HG02678 (cell line): ENCODE results near the gene C20orf204.

ENCODE experiments used
- ATAC-seq: cut with Tn5 transposase; IDR thresholded peaks from one replicate; pipeline ENCODE4 v1.9.1; 2021; ENCODE audit warnings: mild to moderate bottlenecking, moderate library complexity; ENCODE audit not compliant: unreplicated experiment

Gene C20orf204

DNA sequence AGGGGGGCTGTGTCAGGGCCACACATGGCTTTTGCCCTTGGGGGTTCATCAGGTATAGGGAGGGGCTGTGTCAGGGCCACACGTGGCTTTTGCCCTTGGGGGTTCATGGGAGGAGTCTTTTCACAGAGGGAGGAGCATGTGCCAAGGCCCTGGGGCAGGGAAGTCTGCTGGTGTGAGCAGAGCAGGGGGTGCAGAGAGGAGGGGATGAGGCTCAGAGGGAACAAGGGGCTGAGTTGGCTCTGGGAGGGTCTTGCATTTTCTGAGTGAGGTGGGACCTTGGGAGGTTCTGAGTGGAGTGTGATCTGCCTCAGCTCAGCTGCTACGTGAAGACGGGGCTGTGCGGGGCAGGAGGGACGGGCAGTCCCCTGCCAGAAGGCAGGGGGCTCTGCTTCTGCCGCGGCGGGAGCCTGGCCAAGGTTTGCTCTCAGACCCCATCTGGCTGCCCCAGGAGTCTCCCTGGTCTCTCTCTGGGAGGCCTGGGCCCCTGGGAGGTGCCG lies 19.5 kb downstream of the C20orf204 start:
- no peak for ATAC-seq

DNA sequence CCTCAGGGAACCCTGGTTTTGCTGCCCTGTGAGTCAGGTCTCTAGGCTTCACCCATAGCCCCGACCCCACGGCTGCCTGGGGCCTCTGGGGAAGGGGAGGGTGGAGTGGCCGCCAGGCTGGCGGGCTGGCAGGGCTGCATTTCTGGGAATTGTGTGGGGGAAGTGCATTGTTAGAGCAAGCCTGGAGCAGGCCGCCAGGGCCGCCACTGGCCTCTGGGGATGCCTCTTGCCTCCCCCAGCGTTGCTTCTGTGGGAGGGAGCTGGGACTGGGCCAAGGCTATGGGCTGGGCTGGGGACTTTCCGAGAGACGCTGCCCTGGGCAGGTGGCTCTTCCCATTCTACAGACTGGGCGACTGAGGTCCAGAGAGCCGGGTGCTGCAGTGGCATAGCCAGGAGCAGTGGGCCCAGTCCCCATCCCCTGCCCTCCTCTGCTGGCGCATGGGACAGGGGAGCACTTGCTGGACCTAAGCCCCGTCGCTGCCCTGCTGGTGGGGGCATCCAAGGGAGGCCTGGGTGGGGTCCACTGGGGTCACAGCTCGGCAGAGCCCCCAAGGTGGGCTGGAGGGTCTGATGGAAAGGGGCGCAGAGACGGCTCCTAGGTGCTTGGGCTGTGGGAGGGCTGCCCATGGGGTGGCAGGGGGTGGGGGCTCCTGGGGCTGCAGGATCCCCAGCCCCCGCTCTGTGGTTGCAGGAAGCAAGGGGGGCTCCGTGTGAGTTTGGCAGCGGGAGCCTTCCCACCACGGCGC lies 20.1 kb downstream of the C20orf204 start:
- no peak for ATAC-seq

GRCh38 chr20:64056639-64056888 lies 20.6 kb downstream of the C20orf204 start:
- no peak for ATAC-seq

- no peak for ATAC-seq
Observed at GRCh38 chr20:64056889-64057627, 21.1 kb downstream of the C20orf204 start.

DNA sequence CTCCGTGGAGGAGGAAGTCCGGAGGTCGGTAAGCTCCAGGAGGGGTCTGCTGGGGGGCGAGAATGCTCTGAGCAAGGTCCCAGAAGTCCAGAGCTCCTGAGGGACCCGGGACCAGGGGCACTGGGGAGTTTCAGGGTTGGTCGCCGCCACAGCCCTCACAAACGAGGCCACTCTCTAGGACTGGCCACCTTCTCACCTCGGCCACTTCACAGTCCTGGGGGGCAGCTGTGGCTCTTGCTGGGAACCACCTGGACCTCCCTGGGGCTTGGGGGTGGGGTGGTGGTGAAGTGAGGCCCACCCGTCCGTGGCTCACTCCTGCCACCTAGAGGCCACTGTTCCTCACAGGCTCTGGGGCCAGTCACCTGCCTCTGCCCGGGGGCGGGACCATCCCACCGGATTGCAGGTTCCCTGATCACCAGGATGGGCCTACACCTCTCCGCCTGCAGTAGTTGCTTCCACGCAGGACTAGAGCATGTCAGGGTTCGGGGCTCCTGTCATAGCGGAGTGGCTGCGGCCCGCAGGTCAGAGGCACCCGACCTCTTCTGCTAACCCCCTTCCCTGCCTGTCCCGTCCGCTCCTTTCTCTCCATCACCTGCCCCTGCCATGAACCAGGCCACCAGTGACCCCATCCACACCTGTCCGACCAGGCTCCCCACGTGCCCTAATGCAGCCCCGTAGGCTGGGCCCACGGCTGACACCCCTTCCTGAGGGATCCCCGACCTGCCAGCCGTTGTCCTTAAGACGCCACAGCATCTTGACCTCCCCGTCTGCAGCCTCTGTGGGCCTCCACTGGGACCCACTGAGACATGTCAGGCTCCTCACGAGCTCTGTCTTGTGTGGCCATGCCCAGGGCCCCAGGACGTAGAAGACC lies 21.9 kb downstream of the C20orf204 start:
- ATAC-seq, result no peak

DNA sequence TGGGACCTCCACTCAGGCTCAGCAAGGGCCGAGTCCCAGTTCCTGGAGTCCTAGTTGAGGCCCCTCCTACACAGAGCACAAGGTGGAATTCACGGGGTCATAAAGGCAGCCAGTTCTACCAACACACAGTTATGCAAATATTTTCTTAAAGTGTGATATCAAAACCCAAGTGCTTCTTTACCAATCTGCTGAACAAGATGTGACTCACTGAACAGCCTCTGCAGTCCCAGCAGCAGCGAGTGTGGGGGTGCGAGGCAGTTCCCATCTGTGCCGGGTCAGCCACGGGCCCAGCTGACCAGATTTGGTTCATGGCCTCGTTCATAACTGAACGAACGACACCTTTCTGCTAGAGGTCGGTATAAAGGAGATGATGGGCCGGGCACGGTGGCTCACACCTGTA lies 22.6 kb downstream of the C20orf204 start:
- ATAC-seq, result no peak

DNA sequence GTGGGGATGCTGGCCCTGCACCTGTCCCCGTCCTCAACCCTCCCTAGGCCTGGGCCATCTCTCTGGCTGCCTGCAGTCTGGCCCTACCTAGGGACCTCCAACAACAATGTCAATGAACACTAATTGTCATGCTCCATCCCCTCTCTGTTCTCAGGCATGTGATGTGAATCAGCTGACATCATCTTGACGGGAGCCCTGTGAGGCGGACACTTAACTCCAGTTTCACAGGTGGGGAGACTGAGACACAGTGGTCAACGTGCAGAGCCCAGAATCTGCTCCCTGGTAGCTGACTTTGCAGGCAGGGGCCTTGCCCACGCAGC lies 26.3 kb downstream of the C20orf204 start:
- no peak for ATAC-seq

DNA sequence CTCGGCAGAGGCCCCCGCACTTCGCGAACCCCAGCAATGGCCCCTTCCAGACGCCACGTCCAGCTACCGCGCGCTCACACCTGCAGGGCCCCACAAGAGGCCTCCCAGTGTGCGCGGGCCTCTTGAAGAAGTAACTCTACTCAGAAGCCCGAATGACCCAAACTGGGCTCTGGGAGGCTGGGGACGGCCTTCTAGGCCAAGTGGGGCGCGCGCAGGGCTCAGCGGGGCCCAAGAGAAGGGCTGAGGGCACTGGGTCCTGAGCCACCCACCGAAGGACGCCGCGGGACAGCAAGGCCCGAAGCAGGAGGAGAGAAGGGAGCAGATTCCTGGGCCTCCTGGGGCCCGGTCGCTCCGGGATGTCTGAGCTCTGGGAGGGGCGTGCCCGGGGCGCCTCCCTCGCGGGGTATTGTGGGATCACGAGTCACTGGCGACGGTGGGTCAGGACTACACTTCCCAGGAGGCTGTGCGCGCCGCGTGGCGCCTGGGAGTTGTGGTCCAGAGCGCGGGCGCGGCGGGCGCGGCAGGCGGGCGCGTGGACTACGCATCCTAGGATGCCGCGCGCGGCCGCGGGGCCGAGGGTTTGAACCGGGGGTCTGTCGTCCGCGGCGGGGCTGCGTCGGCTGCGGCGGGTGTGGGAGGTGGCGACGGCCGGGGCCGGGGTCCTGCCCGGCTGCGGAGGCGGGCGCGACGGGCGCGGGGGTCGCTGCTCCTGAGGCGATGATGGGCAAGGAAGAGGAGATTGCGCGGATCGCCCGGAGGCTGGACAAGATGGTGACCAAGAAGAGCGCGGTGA lies 26.8 kb downstream of the C20orf204 start, which contains the start of gene TCEA2:
Gene TCEA2 (plus strand): TSS at position 603 of the 793 bp plus-strand sequence. CDS start 115 bp downstream, at position 718.
- peak; percentile 87 for ATAC-seq

- no peak for ATAC-seq
Observed at GRCh38 chr20:64063389-64064144, 27.6 kb downstream of the C20orf204 start.

DNA sequence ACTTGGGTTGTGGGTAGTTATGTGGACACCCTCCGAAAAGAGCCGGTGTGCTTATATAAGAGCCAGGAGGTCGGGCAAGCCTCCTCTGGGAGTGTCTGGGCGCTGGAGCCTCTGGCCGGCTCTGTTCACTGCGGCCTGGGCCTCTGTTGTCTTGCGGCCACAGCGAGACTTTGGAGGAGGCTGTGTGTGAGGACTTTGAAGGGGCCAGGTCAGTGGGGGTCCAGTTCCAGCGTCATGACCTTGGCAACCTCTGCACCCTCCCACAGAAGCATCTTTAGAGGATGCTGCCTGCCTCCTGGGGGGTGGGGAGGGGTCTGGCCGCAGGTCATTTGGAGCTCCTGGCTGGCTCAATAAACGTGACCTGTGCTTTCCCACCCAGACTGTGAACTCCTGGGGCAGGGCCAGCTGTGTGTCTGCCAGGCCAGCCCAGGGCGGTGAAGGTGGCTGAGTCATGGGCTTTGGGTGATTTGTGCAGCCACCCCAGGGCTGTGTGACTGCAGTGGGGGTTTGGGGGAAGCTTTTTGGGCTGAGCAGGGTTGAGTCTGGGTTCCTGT lies 28.2 kb downstream of the C20orf204 start:
- ATAC-seq, result no peak

DNA sequence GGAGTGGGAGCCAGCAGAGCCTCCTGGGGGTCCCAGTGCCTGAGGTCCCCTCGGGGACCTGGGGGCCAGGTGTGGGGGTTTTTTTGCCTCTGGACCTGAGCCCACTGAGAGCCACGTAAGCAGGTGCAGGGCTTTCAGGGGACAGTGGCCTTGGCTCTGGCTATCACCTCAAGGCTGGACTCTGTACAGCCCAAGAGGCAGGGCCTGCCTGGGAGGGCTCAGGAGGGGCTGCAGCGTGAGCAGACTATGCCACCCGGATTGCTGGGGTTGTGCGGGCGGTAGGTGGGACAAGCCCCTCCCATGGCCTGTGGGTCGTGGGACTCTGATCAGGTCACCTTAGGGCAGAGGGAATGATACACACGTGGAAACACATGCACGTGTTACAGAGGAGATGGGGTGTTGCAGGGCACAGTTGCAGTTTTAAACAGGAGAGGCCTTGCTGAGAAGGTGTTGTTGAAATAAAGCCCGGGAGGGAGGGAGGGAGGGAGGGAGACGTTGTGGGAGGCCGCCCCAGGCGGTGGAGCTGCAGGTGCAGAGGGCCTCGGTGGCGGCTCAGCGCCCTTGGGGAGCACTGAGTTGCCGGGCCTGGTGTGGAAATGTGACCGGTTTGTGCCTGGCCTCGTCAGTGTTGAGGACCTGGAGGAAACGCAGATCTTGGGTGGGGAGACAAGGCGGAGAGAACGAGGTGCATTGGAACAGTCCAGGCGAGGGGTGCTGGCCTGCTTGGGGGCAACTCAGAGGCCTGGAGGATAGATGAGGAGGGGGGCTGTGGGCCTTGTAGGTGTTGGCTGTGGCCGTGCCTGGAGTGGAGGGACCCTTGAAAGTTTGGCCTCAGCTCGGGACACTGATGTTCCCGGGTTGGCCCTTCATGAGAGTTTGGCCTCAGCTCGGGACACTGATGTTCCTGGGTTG lies 29.3 kb downstream of the C20orf204 start:
- ATAC-seq, result no peak

DNA sequence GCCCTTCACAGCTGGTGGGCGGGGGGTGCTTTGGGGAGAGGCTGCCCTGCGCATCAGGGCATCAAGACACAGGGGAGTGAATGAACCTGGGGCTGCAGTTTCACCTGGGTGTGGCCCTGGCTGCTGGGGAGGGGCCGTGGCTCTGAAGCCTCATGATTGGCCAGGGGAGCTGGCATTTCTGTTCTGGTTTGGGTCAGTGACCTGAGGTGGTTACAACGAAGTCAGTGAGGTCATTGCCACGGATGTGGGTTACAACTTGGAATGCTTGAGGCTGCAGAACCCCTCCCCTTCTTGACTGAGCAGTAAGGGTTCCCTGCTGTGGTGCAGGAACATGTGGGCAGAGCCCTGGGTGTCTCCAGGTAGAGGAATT lies 30.0 kb downstream of the C20orf204 start:
- ATAC-seq, result no peak

DNA sequence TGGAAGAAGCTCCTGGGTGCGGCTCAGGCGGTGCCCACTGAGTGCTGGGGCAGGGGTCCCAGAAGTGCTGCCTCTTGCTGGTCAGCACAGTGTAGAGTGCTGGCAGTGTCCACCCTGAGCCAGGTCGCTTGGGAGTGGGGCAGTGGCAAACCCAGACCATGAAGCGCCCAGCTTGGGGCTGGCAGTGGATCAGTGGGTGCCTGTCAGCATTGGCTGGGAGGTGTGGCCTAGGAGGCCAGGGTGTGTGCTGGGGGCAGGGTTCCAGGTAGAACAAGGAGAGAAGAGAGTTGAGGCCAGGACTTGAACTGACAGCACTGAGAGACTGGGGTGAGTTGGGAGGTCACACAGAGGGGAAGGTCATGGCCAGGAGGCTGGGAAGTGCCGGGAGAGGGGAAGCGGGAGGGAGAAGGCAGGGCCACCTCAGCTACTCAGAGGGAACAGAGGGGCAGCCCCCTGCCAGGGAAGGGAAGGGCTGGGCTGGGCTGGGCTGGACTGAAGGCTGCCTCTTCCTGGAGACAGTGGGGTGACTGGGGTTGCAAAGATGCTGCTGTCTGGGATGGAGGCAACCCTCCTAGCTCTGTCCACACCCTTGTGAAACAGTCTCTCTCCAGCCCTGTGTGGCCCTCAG lies 31.1 kb downstream of the C20orf204 start:
- ATAC-seq, result no peak

GRCh38 chr20:64067733-64068307 lies 31.8 kb downstream of the C20orf204 start:
- ATAC-seq, result no peak

- no peak for ATAC-seq
Observed at GRCh38 chr20:64068386-64069208, 32.6 kb downstream of the C20orf204 start.

DNA sequence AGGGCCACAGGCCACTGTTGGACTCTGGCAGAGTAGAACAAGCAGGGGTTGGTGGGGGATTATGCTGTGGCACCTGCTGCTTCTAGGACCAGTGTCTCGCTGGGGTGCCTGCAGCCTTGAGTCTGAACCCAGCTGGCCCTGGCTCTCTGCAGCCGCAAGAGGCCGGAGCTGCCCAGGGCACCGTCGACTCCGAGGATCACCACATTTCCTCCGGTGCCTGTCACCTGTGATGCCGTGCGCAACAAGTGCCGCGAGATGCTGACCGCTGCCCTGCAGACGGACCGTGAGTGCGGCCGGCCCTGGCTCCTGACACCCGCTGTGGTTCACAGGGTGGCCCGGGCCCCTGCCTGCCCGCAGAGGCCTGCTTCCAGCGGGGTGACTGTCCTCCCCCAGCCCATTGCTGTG lies 33.2 kb downstream of the C20orf204 start:
- ATAC-seq, result no peak

- no peak for ATAC-seq
Observed at GRCh38 chr20:64069614-64070243, 33.7 kb downstream of the C20orf204 start.
